GM19395 (cell line): ENCODE data around the gene PSMD5.

Experiments
- ATAC-seq: cut with Tn5 transposase; IDR thresholded peaks from one replicate; pipeline ENCODE4 v1.9.1; 2021; ENCODE audit warnings: mild to moderate bottlenecking, moderate library complexity; ENCODE audit not compliant: unreplicated experiment

Gene PSMD5

DNA sequence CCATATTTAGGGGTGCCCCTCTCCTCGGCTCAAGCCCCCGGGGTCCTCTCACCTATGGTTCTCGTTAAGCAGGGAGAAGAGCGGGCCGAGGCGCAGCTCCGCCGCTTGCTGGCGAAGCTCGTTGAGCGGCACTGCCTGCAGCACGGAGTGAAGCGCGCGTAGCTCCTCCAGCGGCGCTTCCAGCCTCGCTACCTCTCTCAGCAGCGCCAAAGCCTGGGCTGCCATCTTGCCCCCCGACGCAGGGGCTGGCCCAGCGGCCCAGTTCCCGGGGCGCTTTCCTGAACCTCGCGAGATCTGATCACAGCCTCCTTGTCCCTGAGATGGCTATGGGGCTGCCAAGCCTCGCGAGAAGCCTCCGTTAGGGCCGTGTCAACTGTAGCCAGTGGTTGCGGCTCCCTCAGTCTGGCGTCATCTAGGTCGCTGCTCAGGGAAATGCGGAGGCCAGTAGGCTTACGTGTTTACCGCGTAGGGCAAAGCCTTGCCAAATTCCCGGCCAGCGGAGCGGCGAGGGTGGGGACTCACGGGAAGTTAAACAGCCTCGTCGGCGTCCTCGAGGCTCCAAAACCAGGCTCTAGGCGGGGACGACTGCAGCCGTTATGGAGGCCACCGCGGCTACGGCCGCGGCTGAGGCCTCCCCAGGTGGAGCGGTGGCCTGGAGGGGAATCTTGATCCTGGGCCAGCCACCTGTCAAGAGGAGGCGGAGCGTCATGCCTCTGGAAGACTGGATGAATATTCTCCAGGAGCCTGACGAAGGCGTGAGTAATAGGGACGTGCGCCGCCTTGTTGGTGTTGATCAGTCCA lies at the start of gene PSMD5:
Gene PSMD5, minus strand, starts transcription at position 238 of the 801 bp plus-strand sequence. Its CDS starts 13 bp downstream, at position 225.
- ATAC-seq = peak; percentile 99

DNA sequence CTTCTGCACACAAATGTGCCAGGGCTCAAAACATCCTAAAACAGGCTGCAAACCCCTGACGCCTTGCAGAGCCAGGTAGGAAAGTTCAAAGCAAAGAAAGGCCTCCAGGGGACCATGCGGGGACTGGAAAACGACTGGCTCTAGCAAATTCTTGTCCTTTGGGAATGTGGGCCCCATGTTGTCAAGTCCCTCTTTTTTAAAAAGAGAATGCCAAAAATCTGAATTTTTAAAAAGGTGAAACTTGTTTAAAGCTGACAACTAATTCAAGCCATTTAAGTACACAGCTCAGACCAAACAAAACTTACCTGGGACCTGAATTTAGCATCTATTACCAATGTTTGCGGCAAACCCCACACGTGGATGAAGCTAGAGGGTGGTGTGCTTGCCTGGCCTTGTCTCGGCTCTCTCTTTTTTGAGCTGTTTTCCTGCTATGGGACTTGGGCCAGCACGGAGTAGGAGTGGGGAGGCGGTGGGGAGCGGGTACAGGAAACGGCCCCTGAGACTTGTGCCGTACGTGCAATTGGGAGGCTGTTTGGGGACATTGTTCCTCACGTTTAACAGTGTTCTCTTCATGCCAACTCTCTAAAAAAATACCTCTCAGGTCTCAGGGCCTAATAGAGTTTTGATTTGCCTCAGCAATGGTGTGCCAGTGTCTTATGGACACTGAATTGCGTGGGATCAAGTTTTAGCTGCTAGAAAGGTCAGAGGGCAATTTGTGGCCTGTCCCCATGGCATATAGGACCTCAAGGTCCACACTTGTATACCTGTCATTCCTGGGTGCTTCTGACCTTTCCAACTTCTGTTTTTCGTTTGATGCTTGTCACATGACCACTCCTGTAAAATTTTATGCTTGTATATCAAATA lies 49.4 kb upstream of the PSMD5 start:
- ATAC-seq = peak; percentile 37

DNA sequence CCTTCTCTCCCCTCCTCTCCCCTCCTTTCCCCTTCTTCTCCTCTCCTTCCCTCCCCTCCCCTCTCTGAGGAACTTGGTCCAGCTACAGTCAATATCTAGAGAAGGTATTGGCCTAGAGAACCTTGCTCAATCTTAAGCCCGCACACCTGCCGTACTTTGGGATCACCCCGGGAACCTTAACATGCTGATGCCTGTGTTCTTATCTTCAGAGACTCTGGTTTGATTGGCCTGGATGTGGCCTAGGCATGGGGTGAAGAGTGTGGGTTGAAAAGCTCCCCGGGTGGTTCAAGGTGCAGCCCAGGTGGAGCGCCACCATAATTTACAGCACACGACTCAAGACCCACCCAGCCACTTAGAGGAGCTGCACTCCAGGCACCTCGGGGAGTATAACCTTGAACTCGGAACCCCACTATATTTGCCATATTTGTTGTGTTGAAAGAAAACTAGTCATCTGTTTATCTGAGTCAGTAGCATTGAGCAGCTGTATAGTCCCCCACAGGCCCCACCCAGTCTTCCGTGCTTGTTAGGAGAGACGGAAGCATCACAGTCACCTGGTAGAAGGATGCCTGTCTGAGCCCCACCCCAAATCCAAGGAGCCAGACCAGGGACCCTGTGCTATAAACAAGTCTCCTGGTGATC lies 48.6 kb upstream of the PSMD5 start:
- no peak for ATAC-seq

DNA sequence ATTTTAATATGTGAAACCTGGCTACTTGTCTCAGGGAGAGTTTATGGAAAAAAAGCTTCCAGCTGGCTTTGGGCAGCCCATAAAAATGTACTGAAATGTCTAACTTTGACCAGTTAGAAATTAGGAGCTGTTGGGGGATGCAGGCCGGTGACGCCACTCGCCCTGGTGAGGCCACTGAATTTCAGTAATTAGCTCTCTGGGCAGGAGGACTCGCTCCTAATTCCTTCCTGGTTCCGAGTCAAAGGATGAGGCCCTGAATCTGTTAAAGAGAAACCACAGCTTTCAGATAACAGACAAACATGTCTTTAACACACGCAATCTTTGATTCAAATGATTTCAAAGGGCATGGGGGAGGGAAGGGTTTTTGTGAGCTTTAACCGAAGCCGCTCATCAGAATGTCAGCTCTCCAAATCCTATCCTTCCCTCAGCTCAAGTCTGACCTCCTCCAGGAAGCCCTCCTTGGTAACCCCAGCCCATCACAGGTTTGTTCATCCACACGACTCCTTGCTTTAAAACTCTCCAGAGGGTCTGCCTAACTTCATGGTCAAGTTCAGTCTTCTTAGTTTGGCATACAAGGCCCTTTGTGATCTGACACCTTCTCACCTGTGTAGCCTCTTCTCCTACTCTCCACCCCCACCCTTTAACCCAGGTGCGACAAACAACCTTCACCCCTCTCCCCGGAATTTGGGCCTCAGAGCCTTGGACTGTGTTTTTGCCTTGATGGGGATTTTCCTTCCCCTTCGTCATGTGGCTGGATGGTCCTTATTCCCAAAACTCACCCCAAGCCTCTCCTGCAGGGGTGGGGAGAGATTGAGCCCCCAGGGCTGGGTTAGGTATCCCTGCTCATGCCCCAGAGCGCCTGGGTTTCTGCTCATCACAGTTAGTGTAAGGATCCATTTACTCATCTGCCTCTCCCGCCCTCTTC lies 47.9 kb upstream of the PSMD5 start:
- ATAC-seq = no peak

DNA sequence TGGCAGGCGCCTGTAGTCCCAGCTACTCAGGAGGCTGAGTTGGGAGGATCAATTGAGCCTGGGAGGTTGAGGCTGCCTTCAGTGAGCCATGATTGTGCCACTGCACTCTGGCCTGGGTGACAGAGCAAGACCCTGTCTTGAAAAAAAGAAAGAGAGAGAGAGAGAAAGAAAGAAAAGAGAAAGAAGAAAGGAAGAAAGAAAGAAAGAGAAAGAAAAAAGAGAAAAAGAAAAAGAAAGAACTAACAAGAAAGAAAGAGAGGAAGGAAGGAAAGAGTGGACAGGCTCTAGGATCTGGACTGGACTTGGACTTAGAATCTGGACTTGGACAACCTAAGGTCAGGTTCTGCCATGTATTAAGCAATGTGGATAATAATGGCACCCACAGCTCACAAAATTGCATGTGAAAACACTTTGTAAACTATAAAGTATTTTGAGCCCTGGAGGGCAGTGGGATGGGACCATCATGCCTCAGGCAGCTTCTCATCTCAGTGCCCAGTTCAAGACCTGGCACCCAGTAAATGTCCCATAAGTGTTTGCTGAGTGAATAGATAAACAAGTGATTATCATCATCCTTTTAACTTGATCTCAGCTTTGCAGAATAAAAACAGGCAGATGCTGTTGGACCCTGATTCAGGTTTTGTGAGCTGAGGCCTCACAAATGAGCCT lies 47.0 kb upstream of the PSMD5 start:
- no peak for ATAC-seq

DNA sequence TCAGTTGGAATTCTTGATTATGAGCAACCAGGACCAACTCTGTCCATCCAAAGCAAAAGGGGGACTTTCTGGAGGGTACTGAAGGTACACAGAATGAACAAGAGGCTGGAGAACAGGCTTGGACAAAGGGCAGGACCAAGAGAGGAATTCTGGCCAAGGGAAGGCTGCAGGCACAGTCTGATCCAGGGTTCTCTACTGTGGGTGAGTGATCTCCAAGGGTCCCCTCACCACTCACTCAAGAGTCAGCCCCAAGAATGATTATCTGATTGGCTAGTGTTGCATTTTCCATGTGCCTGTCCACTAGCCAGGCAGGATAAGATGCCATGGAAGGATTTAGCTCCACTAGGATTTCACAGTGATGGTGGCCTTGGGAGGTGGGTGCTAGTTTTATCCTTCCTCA lies 45.9 kb upstream of the PSMD5 start:
- no peak for ATAC-seq

DNA sequence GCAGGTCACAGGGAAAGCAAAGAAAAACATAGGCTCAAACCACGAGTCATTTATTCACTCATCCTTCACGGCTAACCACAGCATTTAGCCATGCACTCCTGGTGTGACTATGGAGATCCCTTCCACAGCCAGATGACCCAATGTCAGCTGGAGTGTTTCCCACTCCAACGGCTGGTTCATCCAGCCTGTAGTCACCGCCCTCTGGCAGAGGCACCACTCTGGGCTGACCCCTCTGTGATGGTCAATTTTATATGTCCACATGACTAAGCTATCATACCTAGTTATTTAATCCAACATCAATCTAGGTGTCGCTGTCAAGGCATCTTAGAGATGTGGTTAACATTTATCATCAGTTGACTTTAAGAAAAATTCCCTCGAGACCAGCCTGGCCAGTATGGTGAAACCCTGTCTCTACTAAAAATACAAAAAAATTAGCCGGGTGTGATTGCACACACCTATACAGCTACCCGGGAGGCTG lies 43.8 kb upstream of the PSMD5 start:
- no peak for ATAC-seq

DNA sequence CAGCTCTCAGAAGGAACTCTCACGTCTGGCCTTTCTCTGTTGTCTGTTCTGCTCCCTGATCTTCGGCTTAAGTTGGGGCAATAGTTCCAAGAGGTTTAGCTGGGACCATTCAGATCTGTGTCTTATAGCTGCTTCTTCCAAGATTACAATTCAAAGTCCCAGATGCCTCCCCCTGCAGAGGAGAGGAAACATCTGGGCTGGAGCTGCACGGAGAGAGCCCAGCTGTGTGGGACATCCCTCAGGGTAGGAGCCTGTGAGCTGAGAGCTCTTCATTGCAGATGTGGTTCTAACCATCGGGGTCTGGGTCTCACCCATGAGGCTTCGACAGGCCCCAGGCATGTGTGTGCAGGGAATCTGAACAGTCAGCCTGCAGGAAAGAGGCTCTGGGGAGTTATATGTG lies 43.2 kb upstream of the PSMD5 start:
- no peak for ATAC-seq

DNA sequence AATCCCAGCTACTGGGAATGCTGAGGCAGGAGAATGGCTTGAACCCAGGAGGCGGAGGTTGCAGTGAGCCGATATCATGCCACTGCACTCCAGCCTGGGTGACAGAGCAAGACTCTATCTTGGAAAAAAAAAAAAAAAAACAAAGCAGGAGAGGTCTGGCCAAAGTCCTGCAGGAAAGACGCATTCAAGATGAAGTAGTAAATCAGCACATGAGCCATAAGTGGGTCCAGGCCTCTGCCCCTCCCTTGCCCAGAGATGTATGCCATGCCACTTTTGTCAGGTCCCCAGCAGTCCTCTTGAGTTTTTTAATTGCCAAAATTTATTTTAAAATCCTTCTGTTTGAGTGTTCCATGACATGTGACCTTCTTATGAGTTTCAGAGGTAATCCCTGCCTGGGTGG lies 42.7 kb upstream of the PSMD5 start:
- ATAC-seq = no peak

DNA sequence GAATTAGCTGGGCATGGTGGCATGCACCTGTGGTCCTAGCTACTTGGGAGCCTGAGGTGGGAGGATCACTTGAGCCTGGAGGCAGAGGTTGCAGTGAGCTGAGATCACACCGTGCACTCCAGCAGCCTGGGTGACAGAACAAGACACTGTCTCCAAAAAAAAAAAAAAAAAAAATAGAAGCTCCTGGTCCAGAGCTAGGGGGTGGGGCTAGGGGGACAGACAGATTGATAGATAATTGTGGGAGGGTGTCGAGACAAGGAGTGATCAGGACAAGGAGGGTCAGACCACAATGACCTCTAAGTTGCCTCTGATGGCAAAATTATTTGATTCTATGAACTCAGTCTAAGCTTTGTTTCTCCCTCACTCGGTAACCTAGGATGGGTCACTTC lies 40.9 kb upstream of the PSMD5 start:
- no peak for ATAC-seq

DNA sequence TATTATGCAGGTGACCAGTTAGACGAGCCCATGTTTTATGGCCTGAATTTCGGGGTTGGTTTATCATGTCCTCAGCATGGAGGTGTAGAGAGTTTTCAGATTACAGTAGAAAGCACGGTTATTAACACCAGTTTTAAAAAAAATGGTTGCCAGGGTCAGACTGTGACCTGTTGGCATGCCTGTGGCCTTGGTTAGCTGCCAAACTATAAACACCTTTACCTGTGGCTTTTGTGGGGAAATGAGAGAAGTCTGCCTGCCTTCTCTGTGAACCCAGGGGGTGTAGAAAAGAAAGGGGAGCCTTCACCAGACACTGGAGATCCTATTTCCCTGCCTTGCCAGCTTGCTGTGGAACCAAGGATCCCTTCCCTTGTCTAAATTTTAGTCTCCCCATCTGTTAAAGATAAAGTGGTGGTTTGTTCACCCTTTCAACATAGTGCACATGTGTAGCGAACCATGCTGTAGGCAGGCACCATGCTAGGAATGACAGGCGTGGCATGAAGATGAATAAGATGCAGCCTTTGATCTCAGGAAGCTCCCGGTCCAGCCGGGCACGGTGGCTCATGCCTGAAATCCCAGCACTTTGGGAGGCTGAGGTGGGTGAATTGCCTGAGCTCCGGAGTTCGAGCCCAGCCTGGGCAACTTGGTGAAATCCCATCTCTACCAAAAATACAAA lies 40.3 kb upstream of the PSMD5 start:
- ATAC-seq = no peak

DNA sequence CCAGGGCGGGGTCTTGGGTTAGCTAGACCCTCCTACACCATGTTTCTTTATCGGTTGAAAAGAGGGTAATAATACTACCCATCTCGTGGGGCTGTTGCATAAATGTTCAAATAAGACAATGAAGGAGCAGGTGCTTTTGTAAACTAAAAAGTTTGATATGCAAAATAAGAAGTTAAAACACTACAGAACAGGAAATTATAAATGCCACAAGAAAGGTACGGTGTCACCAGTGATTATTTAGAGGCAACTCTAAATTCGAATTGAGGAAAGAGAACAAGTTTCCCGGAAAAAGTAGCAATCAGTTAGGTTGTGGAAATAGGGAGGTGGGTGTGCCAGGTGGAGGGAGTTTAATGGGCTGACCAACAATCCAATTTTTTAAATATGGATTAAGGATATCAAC lies 36.7 kb upstream of the PSMD5 start:
- ATAC-seq = no peak

DNA sequence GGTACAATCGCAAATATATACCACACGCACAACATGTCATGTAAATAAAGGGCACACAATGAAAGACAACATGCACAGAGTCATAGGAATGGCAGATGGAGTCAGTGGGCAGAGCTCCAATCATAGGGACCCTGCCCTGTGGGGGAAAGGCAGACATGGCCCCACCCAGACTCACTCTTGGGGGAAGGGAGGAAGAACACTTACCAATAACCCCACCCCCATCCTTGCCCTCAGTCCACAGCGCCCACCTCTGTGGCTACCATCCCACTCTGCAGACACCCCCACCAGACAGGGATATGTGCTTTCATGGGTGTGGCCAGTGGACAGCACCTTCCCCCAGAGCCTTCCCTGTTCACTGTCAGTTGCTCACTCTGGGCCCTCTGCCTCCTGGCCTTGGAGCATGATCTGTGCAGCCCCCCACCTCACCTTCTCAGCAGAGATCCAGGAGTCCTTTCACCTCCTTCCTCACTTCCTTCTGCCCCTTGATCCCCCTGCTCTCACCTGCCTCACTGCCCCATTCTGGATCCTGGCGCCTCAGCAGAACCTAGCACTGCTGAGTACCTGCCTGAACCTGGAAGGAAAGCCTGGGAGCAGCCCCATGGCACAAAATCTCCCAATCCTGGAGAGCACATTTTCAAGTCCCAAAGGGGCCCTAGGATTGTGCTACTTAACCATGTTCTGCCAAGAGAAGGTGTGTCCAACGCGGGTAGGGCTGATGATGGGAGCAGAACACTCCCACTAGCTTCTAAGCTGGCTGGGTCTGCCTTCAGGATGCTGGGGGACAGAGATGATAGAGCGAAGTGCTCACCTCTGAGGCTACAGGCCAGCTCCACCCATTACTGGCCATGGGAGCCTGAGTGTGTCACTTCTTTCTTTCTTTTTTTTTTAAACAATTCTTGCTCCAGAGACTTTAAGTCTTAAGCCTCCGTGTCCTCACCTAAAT lies 35.7 kb upstream of the PSMD5 start:
- no peak for ATAC-seq

DNA sequence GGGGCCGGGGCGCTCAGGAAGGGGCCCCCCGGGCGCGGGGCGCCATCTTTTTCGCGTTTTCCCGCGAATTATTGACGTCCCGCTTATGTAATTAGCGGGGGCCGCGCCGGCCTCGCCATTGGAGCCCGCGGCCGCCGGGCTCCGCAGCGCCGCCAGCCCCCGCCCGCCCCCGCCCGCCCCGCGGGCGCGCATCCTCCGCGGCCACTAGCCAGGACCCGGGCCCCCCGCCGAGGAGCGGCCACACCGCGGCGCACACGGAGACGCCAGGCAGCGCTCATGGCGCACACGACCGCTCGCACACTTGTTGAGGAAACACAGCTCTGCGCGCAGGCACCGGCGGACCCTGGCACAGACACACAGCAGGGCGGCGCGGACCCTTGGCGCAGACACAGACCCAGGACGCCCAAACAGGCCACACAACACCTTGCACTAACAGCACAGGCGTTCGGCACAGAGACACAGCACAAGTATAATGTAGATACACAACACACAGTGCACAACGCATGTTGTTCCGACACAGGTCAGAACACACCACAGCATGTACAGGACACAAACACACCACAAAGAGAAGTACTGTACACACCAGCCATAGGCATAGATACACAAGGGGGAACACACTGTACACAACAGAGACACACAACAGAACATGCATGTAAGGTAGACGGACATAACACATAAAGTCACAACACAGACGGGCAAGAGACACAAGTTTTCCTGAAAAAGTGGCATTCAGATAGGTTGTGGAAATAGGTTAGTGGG lies 34.7 kb upstream of the PSMD5 start:
- peak; percentile 43 for ATAC-seq

DNA sequence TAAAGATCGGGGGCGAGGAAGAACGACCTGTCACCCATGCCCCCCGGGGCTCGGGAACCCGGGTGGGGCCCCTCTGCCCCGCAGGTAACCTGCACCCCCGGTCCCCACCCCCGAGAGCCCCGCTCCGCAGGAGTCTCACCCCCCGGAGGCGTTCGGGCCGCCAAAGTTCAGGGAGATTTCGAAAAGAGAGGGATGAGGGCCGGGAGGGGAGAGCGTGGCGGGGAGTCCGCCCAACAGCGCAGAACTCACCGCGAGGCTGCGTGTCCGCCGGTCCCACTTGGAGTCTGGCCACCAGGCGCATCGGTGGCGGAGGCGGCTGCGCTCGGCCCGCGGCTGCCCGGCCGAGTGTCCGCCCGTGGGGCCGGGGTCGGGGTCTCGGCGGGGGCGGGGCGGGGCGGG lies 34.1 kb upstream of the PSMD5 start, which contains the start of gene PHF19:
Gene PHF19, minus strand, starts transcription at position 347 of the 399 bp plus-strand sequence. CDS start 2,447 bp downstream, outside the sequence.
- peak; percentile 18 for ATAC-seq

DNA sequence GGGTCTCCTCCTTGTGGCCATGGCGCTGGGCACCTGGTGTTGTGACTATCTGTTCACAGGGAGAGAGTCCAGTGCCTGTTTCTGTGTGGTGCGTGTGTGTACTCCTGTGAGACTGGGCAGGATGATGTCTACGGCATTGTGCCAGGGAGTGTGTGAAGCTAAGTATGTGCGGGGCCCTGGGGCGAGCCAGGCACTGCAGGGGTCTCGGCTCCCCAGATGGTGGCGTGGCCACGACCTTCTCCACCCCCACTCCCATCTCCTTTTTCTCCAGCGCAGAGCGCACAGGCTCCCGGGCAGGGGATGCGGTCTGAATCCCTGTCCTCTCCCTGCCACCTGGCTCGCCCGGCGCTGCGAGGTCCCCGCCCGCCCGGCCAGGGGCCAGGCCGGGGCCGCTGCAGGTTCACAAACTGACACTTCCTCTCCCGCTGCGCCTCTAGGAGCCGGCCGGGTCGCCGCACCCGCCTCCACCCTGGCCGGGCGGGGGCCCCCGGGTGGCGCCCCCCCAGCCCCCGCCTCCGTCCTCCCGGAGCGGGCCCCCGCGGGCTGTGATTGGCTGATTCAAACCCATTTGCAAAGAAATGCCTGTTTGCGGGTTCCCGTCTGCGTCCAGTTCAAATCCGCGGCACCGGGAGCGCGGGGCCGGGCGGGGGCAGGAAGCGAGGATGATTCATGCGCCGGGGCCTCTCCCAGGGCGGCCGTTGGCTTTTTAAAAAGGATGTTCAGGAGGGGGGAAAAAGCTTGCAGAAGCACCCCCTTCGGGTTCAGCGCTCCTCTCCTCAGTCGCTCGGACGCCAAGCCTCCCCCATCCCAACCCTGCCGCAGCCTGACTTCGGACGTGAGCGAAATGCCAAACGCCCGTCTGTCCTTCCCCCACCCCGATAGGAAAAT lies 33.5 kb upstream of the PSMD5 start:
- peak; percentile 62 for ATAC-seq

DNA sequence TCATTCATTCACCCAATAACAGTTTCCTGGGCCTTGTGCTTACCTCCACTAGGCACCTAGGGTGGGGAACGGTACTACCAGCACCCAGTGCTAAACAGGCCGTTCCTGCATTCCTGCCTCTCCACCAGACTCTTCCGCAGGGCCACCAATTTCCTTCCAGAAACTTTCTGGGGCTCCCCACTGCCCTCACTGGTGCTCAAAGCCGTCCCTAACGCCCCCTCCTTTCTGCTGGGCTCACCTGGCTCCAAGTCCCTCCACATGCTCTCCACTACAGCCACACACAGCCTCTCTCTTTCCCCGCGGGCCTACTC lies 32.9 kb upstream of the PSMD5 start:
- no peak for ATAC-seq
